Endothelial cell of umbilical vein (primary cell): ENCODE results near the gene CYP26C1. TPM values are rescaled to one million over a fixed set of nuclear protein-coding genes. Genes with fewer than 3 reads are reported as not detected.

Source experiments
- BruUV-seq: library from RNA; stranded (reverse); fragments of 400-500 nt; replicated peaks from 2 replicates; lab custom pipeline; 2021; lab: Mats Ljungman, UMichigan
- CTCF ChIA-PET: fragments of 300-600, 350-600 bp; sonication (Branson Sonifier 250); formaldehyde crosslinking; loops from one replicate; lab custom pipeline; 2021; ENCODE audit warnings: antibody characterized with exemption, inconsistent platforms; lab: Charles Lee
- POLR2A ChIA-PET: fragments of 300-600, 350-600 bp; sonication (Branson Sonifier 250); formaldehyde crosslinking; loops from one replicate; lab custom pipeline; 2021; ENCODE audit warnings: antibody characterized with exemption, inconsistent platforms; lab: Charles Lee
- DNase-seq: peaks from one replicate; pipeline ENCODE4 v3.0.0-alpha.2; 2011; ENCODE audit warnings: low read depth, low spot score
- FAIRE-seq: peaks from 2 replicates; lab custom pipeline; 2011; peaks lifted over from hg19 to GRCh38; lab: Jason Lieb, UNC
- H2AFZ ChIP-seq: 2 replicates; pipeline ENCODE4 v1.6.0; 2012; ENCODE audit warnings: low read depth, low read length, control low read depth, inconsistent platforms
- H3K27ac ChIP-seq: 2 replicates; pipeline ENCODE4 v1.5.1; 2011; ENCODE audit warnings: low read depth, mild to moderate bottlenecking, control low read depth, low read length, moderate library complexity; ENCODE audit not compliant: insufficient read depth
- H3K27me3 ChIP-seq, 2 experiments: 2 replicates each; pipeline versions ENCODE4 v1.6.0 to v1.6.1; 2011; ENCODE audit warnings: low read length in 2 of 2, mixed read lengths in 1 of 2; ENCODE audit not compliant: control insufficient read depth in 2 of 2, insufficient read depth in 2 of 2
- H3K36me3 ChIP-seq, 2 experiments: 2 replicates in 1 of 2; 3 replicates in 1 of 2; pipeline ENCODE4 v1.5.1; 2011; ENCODE audit warnings: low read length in 2 of 2, mild to moderate bottlenecking in 1 of 2, moderate library complexity in 1 of 2; ENCODE audit not compliant: control insufficient read depth in 2 of 2, insufficient read depth in 2 of 2; ENCODE audit errors: extremely low read depth in 1 of 2
- H3K4me1 ChIP-seq: 3 replicates; pipeline ENCODE4 v1.5.1; 2011; ENCODE audit warnings: mild to moderate bottlenecking, low read length; ENCODE audit not compliant: control insufficient read depth, insufficient read depth; ENCODE audit errors: extremely low read depth
- H3K4me2 ChIP-seq: 2 replicates; pipeline ENCODE4 v1.6.1; 2011; ENCODE audit warnings: low read length, control low read depth, mixed read lengths; ENCODE audit not compliant: insufficient read depth
- H3K4me3 ChIP-seq, 3 experiments: fragments of 200-600 bp in 1 of 3; sonication (generic), shearing (Covaris generic) in 1 of 3; replicated peaks in 1 of 3; 2 replicates each; pipeline ENCODE4 v1.5.1; 2011 to 2016; ENCODE audit warnings: control low read depth in 3 of 3, low read length in 3 of 3, mild to moderate bottlenecking in 2 of 3, inconsistent platforms in 1 of 3, low read depth in 1 of 3, moderate library complexity in 1 of 3; ENCODE audit not compliant: insufficient read depth in 1 of 3
- H3K79me2 ChIP-seq: 2 replicates; pipeline ENCODE4 v1.6.0; 2012; ENCODE audit warnings: low read length, inconsistent platforms; ENCODE audit not compliant: control insufficient read depth, insufficient read depth
- H3K9ac ChIP-seq: replicated peaks from 2 replicates; pipeline ENCODE3; 2011; ENCODE audit warnings: low read length, control low read depth; ENCODE audit not compliant: insufficient read depth; ENCODE audit errors: extremely low read depth
- H3K9me1 ChIP-seq: replicated peaks from 3 replicates; pipeline ENCODE4 v1.6.0; 2011; ENCODE audit warnings: mild to moderate bottlenecking, low read length; ENCODE audit not compliant: control insufficient read depth, insufficient read depth; ENCODE audit errors: extremely low read depth
- H3K9me3 ChIP-seq: replicated peaks from 2 replicates; pipeline ENCODE4 v1.5.1; 2012; ENCODE audit warnings: low read length, inconsistent platforms; ENCODE audit not compliant: control insufficient read depth, insufficient read depth
- H4K20me1 ChIP-seq: replicated peaks from 2 replicates; pipeline ENCODE3; 2011; ENCODE audit warnings: mild to moderate bottlenecking, low read length; ENCODE audit not compliant: control insufficient read depth, insufficient read depth; ENCODE audit errors: extremely low read depth
- CTCF ChIP-seq, 2 donors: IDR thresholded peaks; 1 replicate in 1 of 2; 2 replicates in 1 of 2; pipeline ENCODE4 v1.5.1; 2011; ENCODE audit warnings: low read length in 2 of 2, mild to moderate bottlenecking in 2 of 2, moderate library complexity in 2 of 2, control low read depth in 1 of 2, inconsistent platforms in 1 of 2, low read depth in 1 of 2; ENCODE audit not compliant: insufficient read depth in 1 of 2; ENCODE audit errors: extremely low read depth in 1 of 2
- EZH2 ChIP-seq: IDR thresholded peaks from 2 replicates; pipeline ENCODE4 v1.6.1; 2012; ENCODE audit warnings: borderline replicate concordance, low read depth, mild to moderate bottlenecking, moderate library complexity, low read length, inconsistent platforms; ENCODE audit not compliant: severe bottlenecking
- GATA2 ChIP-seq: IDR thresholded peaks from 2 replicates; pipeline ENCODE4 v1.7.0; 2011; ENCODE audit warnings: low read depth, mild to moderate bottlenecking, moderate library complexity, mixed read lengths, low read length; ENCODE audit not compliant: insufficient read length, insufficient read depth
- JUN ChIP-seq: IDR thresholded peaks from 2 replicates; pipeline ENCODE4 v1.6.1; 2011; ENCODE audit warnings: borderline replicate concordance, low read depth; ENCODE audit not compliant: insufficient read length, insufficient read depth
- MAX ChIP-seq: IDR thresholded peaks from 2 replicates; pipeline ENCODE4 v1.6.1; 2011; ENCODE audit not compliant: insufficient read depth, insufficient read length
- POLR2A ChIP-seq: IDR thresholded peaks from 2 replicates; pipeline ENCODE4 v1.6.1; 2012; ENCODE audit warnings: low read depth, mild to moderate bottlenecking, control low read depth, low read length
- POLR2AphosphoS5 ChIP-seq: IDR thresholded peaks from 2 replicates; pipeline ENCODE4 v1.6.1; 2012; ENCODE audit warnings: low read depth, mild to moderate bottlenecking, control low read depth, low read length, moderate library complexity; ENCODE audit not compliant: insufficient read depth
- dilution Hi-C: fragments of 300-500 bp; cut with MboI; formaldehyde crosslinking; loops from one replicate; pipeline ENCODE4 v1.15.0; 2019; ENCODE audit warnings: low sequenced_read_pairs; ENCODE audit not compliant: extremely low pct_ligation_motif_present
- intact Hi-C: fragments of 100-400 bp; cut with micrococcal nuclease; formaldehyde crosslinking; loops from one replicate; pipeline ENCODE4 v1.10.0; 2022
- polyA plus RNA-seq, 4 experiments: library from polyadenylated mRNA; depleted of rRNA in 3 of 4; stranded (reverse) in 3 of 4; unstranded in 1 of 4; fragments of >200 nt; gene quantifications; 2 replicates each; pipeline versions ENCODE4 v1.2.1 to v1.2.3, GENCODE V29; 2011 to 2012; ENCODE audit warnings: missing spikeins in 1 of 4
- total RNA-seq: library from RNA; stranded (reverse); gene quantifications from 2 replicates; pipeline ENCODE4 v1.2.3, GENCODE V29; 2021

The CYP26C1 gene
- total and polyA plus RNA-seq, 2 donors (not counting 3 experiments of a cell fraction or from before 2014, with no cell fraction given): 0.12 to 3.0 TPM

DNA sequence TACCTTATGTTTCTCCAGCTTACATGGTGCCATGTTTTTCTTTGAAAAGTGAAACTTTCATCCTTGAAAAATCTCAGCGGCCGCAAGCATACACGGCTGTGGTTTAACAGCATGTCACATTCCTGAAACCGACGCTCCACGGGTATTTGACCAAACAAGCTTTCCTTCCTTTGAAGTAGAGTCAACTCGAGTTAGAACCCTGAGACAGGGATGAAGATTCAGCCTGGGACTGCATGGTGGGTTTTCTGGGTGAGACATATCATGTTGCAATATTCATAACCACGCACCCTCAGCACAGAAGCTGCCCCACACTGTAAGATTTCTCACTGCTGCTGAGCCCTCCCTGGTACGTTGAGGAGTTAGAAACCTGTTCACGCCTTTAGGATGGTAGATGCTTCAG, 21.2 kb downstream of the CYP26C1 start:
- Histone ChIP-seq H3K27me3 (peaks cover 4 to 6% of the 10 kb centered on the region in 2 experiments), H4K20me1 (no peaks in the 10 kb centered on the region), H2AFZ (no peak overlapping the region), H3K36me3 (no peaks in the 10 kb centered on the region), H3K27ac (no peak overlapping the region), H3K4me1 (no peaks in the 10 kb centered on the region), H3K79me2 (no peaks in the 10 kb centered on the region), H3K9me1 (no peaks in the 10 kb centered on the region), H3K9ac (no peak overlapping the region), H3K4me2 (no peak overlapping the region), H3K9me3 (no peaks in the 10 kb centered on the region), H3K4me3 (no peak overlapping the region)
- dilution Hi-C loops (no loop called here), intact Hi-C loops (no loop called here)
- DNase-seq: no peak
- CTCF ChIA-PET: interaction anchor here (0.8 to 6.9 kb wide), 3 partner anchors 32 to 430 kb away, joined by 3 to 67 read pairs (median 4); no protein-coding TSS in a partner anchor
- no peak for FAIRE-seq
- POLR2A ChIA-PET: interaction anchor here (0.6 kb wide), 1 partner anchor 287 kb away, joined by 8 read pairs; no protein-coding TSS in a partner anchor
- TF ChIP-seq MAX (no peak), EZH2 (no peak), POLR2A (no peak), CTCF (IDR thresholded peaks at IDR 0.05; ENCODE audit: extremely low read depth in 1 of 2, insufficient read depth in 1 of 2, low read depth in 1 of 2, low read length in 2 of 2) (no peak), JUN (no peak), POLR2AphosphoS5 (no peak), GATA2 (no peak)
- BruUV-seq: no TSS peak
